Stimulated activated CD4-positive, alpha-beta T cell treated with anti-CD3 and anti-CD28 coated beads, Interleukin-4, amount 100 ng/mL, for 1 hour (primary cell): ENCODE data around the gene LILRA6.
"Not testable (repeated sequence)": the region's sequence is repeated elsewhere in the genome, so short reads cannot be mapped to it uniquely, and the experiment has no call there.

Experiments used
- DNase-seq: peaks from one replicate; pipeline ENCODE4 v3.0.0-alpha.2; 2020

LILRA6 gene

GRCh38 chr19:54230031-54230430 lies 12.6 kb downstream of the LILRA6 start:
- no peak for DNase-seq

- no peak for DNase-seq
Measured at GRCh38 chr19:54229146-54229545, 13.4 kb downstream of the LILRA6 start.

GRCh38 chr19:54224619-54225018 lies 18.0 kb downstream of the LILRA6 start:
- not testable (repeated sequence) for DNase-seq

- DNase-seq: not testable (repeated sequence)
Measured at GRCh38 chr19:54223937-54224281, 18.7 kb downstream of the LILRA6 start.

DNA sequence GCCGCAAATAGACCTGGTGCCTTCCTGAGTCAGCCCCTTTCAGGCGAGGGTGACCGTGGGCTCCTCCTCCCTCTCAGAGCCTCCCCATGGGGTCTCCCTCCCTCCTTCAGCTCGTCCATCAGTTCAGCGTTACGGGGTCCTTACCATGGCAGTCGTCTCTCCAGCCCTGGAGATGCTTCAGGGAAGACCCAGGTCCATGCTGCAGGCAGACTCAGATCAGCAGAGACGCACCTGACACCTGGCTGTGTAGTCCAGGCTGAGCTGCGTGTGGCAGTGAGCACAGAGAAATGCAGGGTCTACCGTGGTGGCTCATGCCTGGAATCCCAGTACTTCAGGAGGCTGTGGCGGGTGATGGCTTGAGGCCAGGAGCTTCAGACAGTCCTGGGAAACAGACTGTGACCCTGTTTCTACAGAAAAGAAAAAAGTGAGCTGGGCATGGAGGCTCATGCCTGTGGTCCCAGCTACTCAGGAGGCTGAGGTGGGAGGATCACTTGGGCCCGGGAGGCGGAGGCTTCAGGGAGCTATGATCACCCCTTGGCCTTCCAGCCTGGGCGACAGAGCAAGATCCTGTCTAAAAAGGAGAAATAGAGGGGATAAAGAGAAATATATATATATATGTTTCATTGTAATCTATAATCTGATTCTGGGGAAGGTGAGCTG lies 19.2 kb downstream of the LILRA6 start:
- not testable (repeated sequence) for DNase-seq

DNA sequence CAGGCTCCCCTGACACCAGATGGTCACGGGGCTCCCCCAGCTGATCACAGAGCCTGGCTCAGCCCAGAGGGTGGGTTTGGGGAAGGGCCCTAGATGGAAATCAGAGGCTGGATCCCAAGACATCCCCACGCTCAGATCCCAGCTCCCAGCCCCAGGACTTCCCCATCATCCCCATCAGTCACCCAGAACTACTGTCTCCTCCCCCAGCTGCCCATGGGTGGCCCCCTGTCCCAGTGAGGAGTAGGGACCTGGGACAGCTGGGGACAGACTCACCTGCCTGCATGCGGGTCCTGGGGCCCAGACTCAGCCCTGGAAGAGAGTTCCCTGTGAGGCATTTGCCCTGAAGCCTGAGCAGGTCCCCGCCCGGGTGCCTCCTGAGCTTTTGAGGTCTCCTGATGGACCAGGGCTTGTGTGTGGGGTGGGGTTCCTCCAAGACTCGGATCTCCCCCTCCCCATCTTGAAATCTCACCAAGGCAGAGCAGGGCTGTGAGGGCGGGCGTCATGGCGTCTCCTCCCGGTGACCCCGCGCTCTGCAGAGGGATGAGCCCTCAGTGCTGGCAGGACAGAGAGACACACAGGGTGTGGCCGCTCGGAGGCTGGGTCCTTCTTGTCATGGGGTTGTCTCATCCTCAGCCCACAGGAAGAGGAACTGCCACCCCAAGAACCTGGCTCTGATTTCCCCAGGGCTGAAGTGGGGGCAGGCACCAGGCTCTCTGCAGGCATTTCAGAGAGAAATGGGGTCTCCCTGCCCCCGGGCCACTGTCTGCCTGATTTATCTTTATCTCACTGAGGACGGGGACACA lies 19.9 kb downstream of the LILRA6 start, which contains the start of gene LILRB3:
TSS of gene LILRB3 (minus strand) at position 534 of the 803 bp plus-strand sequence. CDS start at position 503, 31 bp downstream.
- DNase-seq: not testable (repeated sequence)

GRCh38 chr19:54221947-54222346 lies 20.6 kb downstream of the LILRA6 start:
- not testable (repeated sequence) for DNase-seq

GRCh38 chr19:54219702-54220101 lies 22.9 kb downstream of the LILRA6 start:
- not testable (repeated sequence) for DNase-seq

DNA sequence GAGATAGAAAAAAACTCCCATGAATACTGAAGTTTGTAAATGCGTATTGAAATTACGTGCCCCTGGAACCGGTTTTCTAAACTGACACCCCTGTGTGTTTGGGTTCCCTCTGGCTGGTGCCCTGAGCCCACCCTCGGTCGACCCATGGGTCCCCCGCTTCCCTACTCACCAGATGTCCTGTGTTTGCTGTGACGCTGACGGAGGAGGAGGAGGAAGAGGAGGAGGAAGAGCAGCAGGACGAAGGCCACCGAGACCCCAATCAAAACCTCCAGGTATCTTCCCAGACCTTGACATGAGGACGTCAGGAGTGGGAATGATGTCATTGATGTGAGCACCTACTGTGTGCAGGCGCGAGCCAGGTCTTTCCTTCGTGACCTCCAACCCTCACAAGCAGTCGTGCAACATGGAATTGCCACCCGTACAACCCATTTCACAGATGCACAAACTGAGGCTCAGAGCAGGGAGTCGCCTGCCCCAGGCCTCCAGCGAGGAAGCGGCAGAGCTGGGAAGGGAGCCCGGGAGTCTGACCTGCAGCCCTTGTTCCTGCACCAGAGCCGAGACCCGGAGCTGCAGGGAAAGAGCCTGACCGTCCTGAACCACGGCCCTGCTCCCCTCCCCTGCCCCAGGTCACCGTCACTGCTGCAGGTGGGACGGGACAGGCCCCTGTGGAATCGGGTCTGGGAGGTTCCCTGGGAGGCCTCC lies 23.5 kb downstream of the LILRA6 start:
- no peak for DNase-seq

DNA sequence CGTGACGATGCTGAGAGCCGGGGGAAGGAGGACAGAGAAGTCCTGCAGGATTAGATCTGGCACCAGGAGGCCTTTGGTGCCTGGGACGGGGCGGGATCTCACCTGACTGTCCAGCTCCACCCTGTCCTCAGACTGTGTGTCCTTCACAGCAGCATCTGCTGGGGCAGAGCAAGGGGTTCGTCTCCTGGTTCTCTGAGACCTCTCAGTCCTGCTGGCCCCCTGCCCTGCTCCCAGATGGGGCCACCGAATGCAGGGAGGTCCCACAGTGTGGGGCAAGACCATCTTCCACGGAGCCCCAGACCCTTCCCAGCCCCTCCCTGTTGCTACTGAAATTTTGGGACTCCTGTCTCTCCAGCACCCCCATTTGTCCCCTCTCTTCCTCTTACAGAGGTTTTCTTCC lies 24.3 kb downstream of the LILRA6 start:
- DNase-seq: no peak

- not testable (repeated sequence) for DNase-seq
Measured at GRCh38 chr19:54217517-54218247, 24.9 kb downstream of the LILRA6 start.

DNA sequence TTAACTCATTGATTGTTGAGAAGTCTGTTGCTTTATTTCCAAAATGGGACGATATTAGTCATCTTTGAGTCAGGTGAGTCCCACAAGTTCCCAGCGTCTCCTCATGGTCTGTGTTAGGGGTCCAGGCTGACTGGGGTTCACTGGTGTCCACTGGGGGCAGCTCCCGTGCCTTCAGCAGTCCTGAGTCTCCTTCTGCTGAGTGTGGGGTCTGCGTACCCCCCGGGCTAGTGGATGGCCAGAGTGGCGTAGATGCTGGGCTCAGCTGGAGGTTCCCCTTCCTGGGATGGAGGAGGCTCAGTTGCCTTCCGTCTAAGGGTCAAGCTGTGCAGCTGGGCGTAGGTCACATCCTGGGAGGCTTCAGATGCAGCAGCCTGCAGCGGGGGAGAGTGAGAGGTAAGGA lies 25.7 kb downstream of the LILRA6 start:
- DNase-seq: no peak

DNA sequence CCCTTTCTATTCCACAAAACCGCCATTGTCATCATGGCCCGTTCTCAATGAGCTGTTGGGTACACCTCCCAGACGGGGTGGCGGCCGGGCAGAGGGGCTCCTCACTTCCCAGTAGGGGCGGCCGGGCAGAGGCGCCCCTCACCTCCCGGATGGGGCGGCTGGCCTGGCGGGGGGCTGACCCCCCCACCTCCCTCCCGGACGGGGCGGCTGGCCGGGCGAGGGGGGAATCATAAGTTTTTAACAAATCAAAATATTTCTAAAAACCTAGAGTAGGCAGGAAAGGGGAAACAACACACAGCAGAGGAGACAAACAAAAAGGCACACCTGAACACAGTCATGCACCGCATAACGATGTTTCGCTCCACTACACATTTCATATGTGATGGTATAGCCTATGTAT lies 27.9 kb downstream of the LILRA6 start:
- DNase-seq: not testable (repeated sequence)

DNA sequence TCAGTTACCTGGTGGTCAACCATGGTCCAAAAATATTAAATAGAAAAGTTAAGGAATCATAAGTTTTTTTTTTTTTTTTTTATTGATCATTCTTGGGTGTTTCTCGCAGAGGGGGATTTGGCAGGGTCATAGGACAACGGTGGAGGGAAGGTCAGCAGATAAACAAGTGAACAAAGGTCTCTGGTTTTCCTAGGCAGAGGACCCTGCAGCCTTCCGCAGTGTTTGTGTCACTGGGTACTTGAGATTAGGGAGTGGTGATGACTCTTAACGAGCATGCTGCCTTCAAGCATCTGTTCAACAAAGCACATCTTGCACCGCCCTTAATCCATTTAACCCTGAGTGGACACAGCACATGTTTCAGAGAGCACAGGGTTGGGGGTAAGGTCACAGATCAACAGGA lies 28.4 kb downstream of the LILRA6 start:
- not testable (repeated sequence) for DNase-seq

DNA sequence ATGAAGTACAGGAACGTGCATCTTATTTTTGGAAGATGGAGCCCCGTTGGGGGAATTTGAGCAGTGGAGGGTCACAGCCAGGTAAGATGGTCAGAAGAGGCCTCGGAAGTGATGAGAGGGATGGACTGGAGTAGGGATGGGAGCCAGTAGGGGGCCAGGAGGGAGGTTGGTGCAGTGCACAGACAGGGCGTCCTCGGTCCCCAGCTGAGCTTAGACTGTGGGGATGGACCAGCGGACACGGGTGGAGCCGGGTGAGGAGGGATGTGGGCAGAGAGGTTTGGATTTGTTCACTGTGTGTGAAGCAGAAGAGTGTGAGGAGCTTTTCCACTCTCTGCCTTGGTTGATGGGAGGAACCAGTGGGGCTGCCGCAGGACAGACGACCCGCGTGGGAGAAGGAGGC lies 31.4 kb downstream of the LILRA6 start:
- no peak for DNase-seq

DNA sequence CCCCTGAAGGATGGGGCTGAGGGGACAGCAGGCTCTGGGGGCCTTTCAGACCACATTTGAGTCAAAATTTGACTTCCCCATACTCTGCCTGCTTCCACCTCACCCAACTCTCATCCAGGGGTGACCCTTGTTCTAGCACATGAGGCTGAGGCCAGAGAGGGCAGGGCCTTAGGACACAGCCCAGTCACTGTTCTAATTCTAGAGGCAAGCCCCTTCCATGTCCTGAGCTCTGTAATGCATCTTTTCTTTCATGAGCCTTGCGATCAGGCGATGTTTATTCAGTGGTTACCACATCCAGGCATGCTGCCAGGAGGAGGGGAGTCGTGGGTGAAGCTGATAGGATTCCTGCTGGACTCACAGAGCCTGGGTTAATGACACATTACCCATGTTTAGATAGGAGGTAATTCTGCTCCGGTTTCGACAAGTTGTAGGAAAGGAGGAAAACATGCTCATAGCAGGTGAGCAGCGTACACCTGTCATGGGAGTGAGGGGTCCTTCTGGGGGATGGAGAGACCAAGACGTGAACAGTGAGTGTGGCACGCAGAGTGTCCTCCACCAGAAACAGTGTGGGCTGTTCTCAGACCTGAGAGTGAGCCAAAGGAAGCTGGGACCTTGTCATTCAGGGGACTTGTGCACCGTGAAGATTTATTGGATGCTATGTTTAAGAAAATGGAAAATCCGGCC lies 32.6 kb downstream of the LILRA6 start:
- no peak for DNase-seq

GRCh38 chr19:54209058-54209810 lies 33.4 kb downstream of the LILRA6 start:
- DNase-seq: peak; percentile 36

GRCh38 chr19:54208784-54209057 lies 33.9 kb downstream of the LILRA6 start:
- DNase-seq: peak; percentile 23

- DNase-seq: peak; percentile 25
Measured at GRCh38 chr19:54207983-54208783, 34.4 kb downstream of the LILRA6 start.

- DNase-seq: no peak
Measured at GRCh38 chr19:54207676-54207982, 35.0 kb downstream of the LILRA6 start.

DNA sequence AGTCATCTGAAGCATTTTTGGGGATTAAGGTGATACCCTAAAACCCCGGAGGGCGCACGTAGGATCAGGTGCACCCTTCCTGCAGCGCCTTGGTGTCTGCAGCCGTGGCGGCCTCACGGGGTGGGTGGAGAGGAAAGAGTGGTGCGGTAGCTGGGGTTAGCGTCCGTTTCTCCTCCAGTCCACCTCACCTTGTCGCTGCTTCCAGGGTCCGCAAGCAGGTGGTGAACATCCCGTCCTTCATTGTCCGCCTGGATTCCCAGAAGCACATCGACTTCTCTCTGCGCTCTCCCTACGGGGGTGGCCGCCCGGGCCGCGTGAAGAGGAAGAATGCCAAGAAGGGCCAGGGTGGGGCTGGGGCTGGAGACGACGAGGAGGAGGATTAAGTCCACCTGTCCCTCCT lies 35.4 kb downstream of the LILRA6 start:
- not testable (repeated sequence) for DNase-seq
